Karpas-422 (cell line): Measurements from ENCODE around the gene MFSD6L. TPM values are rescaled to one million over a fixed set of nuclear protein-coding genes. Genes with fewer than 3 reads are reported as not detected.

Experiments
- DNase-seq: peaks from one replicate; pipeline ENCODE4 v3.0.0-alpha.2; 2015
- H2AFZ ChIP-seq: fragments of 200-600 bp; sonication (generic); 2 replicates; pipeline ENCODE4 v1.6.1; 2014; ENCODE audit warnings: antibody characterized with exemption, low read length, mixed read lengths
- H3K27ac ChIP-seq: fragments of 200-600 bp; sonication (generic); 2 replicates; pipeline ENCODE4 v1.5.1; 2014; ENCODE audit warnings: mild to moderate bottlenecking, low read length, moderate library complexity
- H3K27me3 ChIP-seq: fragments of 200-600 bp; sonication (generic); 2 replicates; pipeline ENCODE4 v1.6.1; 2014; ENCODE audit warnings: low read length, mixed read lengths
- H3K36me3 ChIP-seq: fragments of 200-600 bp; sonication (generic); 2 replicates; pipeline ENCODE4 v1.6.1; 2014; ENCODE audit warnings: low read length, mixed read lengths; ENCODE audit not compliant: insufficient read depth
- H3K4me1 ChIP-seq: fragments of 200-600 bp; sonication (generic); 2 replicates; pipeline ENCODE4 v1.6.1; 2014; ENCODE audit warnings: mild to moderate bottlenecking, low read length, mixed read lengths
- H3K4me2 ChIP-seq: fragments of 200-600 bp; sonication (generic); 2 replicates; pipeline ENCODE4 v1.6.1; 2014; ENCODE audit warnings: low read length, low read depth, mild to moderate bottlenecking; ENCODE audit not compliant: poor library complexity, severe bottlenecking
- H3K4me3 ChIP-seq: fragments of 200-600 bp; sonication (generic); 2 replicates; pipeline ENCODE4 v1.5.1; 2014; ENCODE audit warnings: mild to moderate bottlenecking, antibody characterized with exemption, low read length, mixed read lengths
- H3K79me2 ChIP-seq: fragments of 200-600 bp; sonication (generic); 2 replicates; pipeline ENCODE4 v1.6.1; 2014; ENCODE audit warnings: mild to moderate bottlenecking, low read length, mixed read lengths
- H3K9ac ChIP-seq: fragments of 200-600 bp; sonication (generic); 2 replicates; pipeline ENCODE4 v1.6.0; 2014; ENCODE audit warnings: low read length
- H3K9me2 ChIP-seq: fragments of 200-600 bp; sonication (generic), shearing (Covaris generic); replicated peaks from 2 replicates; pipeline ENCODE4 v1.6.0; 2014; ENCODE audit warnings: mild to moderate bottlenecking, low read length, moderate library complexity; ENCODE audit not compliant: insufficient read depth
- H3K9me3 ChIP-seq: fragments of 300-700, 200-600 bp; sonication (generic); 2 replicates; pipeline ENCODE4 v1.6.1; 2014; ENCODE audit warnings: low read length, mixed read lengths
- H4K20me1 ChIP-seq: fragments of 200-600 bp; sonication (generic); 2 replicates; pipeline ENCODE4 v1.6.1; 2014; ENCODE audit warnings: mild to moderate bottlenecking, antibody characterized with exemption, low read length, low read depth; ENCODE audit not compliant: insufficient read depth
- total RNA-seq: library from RNA; depleted of rRNA; stranded (reverse); fragments of >200 nt; shearing (Covaris generic); gene quantifications from 2 replicates; pipeline ENCODE4 v1.2.3, GENCODE V29; 2014; ENCODE audit warnings: low replicate concordance; rRNA removed

The MFSD6L gene
- total RNA-seq, 1 experiment from 2014 or later = not detected

DNA sequence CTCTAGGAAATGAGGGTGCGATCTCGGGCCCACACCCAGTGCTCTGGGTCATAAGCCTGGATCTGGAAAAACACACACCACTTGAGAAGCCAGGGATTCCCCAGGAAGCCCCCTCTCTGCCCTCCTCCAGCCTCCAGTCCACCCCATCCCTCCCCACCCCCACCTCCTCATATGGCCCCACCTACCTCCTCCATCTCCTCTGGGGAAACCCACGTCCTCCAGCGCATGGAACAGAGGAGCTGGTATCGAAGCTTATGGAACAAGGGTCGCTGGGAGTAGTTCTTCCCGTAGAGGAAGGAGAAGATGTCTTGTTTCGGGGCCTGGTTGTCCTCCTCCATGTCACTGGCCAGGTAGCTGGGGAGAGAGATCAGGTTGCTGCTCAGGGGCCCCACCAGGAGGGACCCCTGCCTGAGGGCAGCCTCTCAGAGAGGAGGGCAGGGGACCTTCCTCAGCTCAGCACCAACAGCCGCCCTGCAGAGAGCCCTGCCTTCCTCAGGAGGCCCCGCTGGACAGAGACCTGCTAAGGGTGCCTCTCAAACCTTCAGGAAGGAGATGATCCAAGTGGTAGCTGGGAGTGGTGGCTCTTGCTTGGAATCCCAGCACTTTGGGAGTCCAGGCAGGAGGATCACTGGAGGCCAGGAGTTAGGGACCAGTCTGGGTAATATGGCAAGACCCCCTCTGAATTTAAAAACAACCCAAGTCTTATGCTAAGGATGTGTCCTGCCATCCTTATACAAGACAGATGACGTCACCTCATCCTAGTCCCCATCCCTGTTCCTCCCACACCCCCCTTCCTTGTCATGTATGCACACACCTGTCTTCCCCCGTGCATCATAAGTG is 45.8 kb downstream of the MFSD6L start:
- H3K36me3 ChIP-seq = no peaks in the 10 kb centered on the region
- no peak overlapping the region for H3K4me3 ChIP-seq
- no peaks in the 10 kb centered on the region for H3K79me2 ChIP-seq
- H4K20me1 ChIP-seq = no peaks in the 10 kb centered on the region
- no peak overlapping the region for H3K27ac ChIP-seq
- no peak overlapping the region for H2AFZ ChIP-seq
- H3K4me2 ChIP-seq = no peak overlapping the region
- no peaks in the 10 kb centered on the region for H3K9me3 ChIP-seq
- H3K27me3 ChIP-seq = no peaks in the 10 kb centered on the region
- no peaks in the 10 kb centered on the region for H3K9me2 ChIP-seq
- DNase-seq = no peak
- no peaks in the 10 kb centered on the region for H3K4me1 ChIP-seq
- H3K9ac ChIP-seq = no peak overlapping the region

DNA sequence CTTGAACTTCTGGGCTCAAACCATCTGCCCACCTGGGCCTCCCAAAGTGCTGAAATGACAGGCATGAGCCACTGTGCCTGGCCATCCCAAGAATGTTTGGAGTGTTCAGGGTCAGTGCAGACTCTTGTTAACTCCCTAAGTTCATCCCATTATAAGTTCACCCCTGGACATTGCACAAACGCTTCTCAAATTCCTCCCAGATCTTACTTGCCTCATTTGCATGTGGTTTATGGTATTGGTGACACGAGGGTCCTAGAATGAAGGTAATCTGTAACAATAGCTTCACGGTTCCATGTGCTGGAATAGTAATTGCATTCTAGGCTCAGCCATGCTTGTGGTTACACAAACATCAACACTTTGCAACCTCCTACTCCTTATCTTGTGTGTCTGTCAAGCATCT is 49.5 kb downstream of the MFSD6L start:
- Histone ChIP-seq H3K9me3 (no peaks in the 10 kb centered on the region), H3K36me3 (no peaks in the 10 kb centered on the region), H3K4me1 (peaks cover 4% of the 10 kb centered on the region), H3K79me2 (no peaks in the 10 kb centered on the region), H3K9ac (no peak overlapping the region), H3K27me3 (no peaks in the 10 kb centered on the region), H3K9me2 (no peaks in the 10 kb centered on the region), H2AFZ (no peak overlapping the region), H3K4me2 (no peak overlapping the region), H4K20me1 (no peaks in the 10 kb centered on the region), H3K4me3 (no peak overlapping the region), H3K27ac (no peak overlapping the region)
- no peak for DNase-seq

DNA sequence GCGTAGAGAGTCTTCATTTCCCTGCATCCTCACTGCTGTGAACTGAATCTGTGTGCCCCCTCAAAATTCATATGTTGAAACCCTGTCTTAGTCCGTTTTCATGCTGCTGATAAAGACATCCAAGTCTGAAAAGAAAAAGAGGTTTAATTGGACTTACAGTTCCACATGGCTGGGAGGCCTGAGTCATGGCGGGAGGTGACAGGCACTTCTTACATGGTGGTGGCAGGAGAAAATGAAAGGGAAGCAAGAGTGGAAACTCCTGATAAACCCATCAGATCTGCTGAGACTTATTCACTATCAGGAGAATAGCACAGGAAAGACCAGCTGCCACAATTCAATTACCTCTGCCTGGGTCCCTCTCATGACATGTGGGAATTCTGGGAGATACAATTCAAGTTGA is 51.4 kb downstream of the MFSD6L start:
- H3K9me2 ChIP-seq = no peaks in the 10 kb centered on the region
- DNase-seq = no peak
- H4K20me1 ChIP-seq = no peaks in the 10 kb centered on the region

More for the DNA sequence above, 51.4 kb downstream of the MFSD6L start:
- Histone ChIP-seq H2AFZ (no peak overlapping the region), H3K4me2 (no peak overlapping the region), H3K4me1 (peaks cover 4% of the 10 kb centered on the region), H3K36me3 (no peaks in the 10 kb centered on the region), H3K27ac (no peak overlapping the region), H3K79me2 (no peaks in the 10 kb centered on the region), H3K9ac (no peak overlapping the region), H3K27me3 (no peaks in the 10 kb centered on the region), H3K9me3 (no peaks in the 10 kb centered on the region), H3K4me3 (no peak overlapping the region)

Other genes starting within 250 kb of the MFSD6L start
- not detected in 2 replicates for gene MYH10, start 168.6 kb downstream of the MFSD6L start, total RNA-seq
- not detected in 2 replicates for gene CCDC42, start 54.5 kb downstream of the MFSD6L start, total RNA-seq
- not detected in 2 replicates for gene SPDYE4, start 40.8 kb downstream of the MFSD6L start, total RNA-seq
- not detected in 2 replicates for gene PIK3R6, start 68.3 kb upstream of the MFSD6L start, total RNA-seq
- gene PIK3R5, start 166.3 kb upstream of the MFSD6L start, total RNA-seq = not detected in 2 replicates
- gene NTN1, start 222.1 kb upstream of the MFSD6L start, total RNA-seq = not detected in 2 replicates